Body of pancreas (tissue), 4 donors: ENCODE results near the gene ATAD3C.

Experiments used
- CTCF ChIP-seq, 7 experiments: fragments of 450-650 bp in 4 of 7; fragments of 200-600 bp in 3 of 7; sonication (generic) in 3 of 7; IDR thresholded peaks; one replicate each; pipeline ENCODE4 v1.5.1; 2016 to 2019; ENCODE audit warnings: antibody characterized with exemption in 7 of 7
- POLR2A ChIP-seq, 3 donors: fragments of 450-650 bp; IDR thresholded peaks; one replicate each; pipeline ENCODE4 v1.6.1; 2016; ENCODE audit warnings: antibody characterized with exemption in 3 of 3, mild to moderate bottlenecking in 2 of 3

DNA sequence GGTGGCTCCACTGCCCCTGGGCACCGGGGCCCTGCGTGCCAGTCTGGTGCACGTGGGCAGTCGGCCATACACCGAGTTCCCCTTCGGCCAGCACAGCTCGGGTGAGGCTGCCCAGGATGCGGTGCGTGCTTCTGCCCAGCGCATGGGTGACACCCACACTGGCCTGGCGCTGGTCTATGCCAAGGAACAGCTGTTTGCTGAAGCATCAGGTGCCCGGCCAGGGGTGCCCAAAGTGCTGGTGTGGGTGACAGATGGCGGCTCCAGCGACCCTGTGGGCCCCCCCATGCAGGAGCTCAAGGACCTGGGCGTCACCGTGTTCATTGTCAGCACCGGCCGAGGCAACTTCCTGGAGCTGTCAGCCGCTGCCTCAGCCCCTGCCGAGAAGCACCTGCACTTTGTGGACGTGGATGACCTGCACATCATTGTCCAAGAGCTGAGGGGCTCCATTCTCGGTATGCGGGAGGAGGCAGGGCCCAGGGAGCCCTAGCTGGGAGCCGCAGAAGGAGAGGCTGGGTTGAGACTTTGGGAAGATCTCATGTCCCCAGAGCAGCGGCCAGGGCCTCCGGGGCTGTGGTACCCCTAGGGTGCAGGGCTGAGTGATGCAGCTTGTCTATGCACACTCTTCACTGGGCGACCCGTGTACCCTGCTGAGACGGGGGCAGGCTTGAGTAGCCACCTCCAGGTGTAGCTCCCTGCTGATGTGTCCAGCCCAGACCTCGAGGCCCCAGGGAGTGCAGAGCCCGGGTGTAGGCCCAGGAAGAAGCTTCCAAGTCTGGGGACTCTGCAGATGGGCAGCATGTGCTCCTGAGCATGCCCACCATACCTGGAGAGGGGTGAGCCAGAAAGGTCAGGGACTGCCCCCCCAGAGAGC lies 12.2 kb upstream of the ATAD3C start:
- no peak for TF ChIP-seq CTCF (IDR thresholded peaks at IDR 0.05)
- no peak for TF ChIP-seq POLR2A (IDR thresholded peaks at IDR 0.05)
